GM19463 (cell line): ENCODE measurements around the gene MICAL1.
A peak's percentile ranks its signal among the peaks of the same experiment; 100 is the strongest.
"Not testable (repeated sequence)": the region's sequence is repeated elsewhere in the genome, so short reads cannot be mapped to it uniquely, and the experiment has no call there.

Source experiments
- ATAC-seq: cut with Tn5 transposase; IDR thresholded peaks from one replicate; pipeline ENCODE4 v1.9.1; 2021; ENCODE audit warnings: mild to moderate bottlenecking, moderate library complexity; ENCODE audit not compliant: unreplicated experiment

MICAL1 gene

DNA sequence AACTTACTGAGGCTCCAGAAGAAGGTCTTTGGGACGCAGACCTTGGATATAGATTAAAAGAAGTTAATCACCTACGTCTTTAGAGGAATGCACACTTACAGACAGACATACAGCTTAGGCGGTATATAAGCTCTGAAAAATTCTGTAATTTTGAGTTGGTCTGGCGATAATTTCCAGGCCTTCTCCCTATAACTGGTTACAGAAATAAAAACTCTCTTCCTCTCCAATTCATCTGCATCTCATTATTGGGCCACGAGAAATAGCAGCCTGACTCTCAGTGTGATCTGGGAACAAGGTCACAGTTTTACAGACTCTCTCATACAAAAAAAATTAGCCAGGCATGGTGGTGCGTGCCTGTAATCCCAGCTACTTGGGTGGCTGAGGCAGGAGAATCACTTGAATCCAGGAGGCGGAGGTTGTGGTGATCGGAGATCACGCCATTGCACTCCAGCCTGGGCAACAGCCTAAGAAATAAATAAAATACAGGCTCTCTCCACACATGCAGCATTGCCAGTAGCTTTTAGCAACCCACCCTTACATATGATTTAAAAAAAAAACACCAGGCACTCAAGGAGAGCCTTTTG, 22.7 kb upstream of the MICAL1 start:
- ATAC-seq, result no peak

GRCh38 chr6:109477725-109478124, 22.2 kb upstream of the MICAL1 start:
- ATAC-seq, result peak; percentile 81

DNA sequence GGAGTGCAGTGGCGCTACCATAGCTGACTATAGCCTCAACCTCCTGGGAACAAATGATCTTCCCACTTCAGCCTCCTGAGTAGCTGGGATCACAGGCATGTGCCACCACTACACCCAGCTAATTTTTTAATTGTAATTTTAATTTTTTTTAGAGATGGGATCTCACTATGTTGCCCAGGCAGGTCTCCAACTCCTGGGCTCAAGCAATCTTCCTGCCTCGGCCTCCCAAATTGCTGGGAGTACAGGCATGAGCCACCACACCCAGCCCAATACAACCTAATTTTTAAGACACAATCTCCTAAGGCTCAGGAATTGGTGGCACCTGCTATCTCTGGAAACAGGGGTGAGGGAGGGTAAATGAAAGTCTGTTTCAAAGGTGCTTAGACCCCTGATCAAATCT, 21.6 kb upstream of the MICAL1 start:
- no peak for ATAC-seq

DNA sequence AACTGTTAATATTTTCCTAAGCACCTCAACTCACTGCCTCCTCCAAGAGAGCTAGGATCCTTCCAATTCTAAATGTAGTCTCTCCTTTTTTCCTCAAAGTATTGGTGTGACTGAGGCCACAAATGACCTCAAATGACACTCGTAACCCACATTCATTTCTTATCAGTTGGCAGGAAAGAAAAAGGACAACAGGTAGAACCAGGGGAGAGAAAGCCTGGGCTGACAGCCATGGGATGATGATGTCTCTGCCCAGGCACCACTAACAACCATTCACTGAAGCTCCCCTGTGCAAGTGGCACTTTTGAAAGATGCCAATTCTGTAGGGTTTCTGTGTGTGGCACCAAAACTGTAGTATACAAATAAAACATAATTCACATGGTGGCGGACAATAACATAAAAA, 20.1 kb upstream of the MICAL1 start:
- no peak for ATAC-seq

DNA sequence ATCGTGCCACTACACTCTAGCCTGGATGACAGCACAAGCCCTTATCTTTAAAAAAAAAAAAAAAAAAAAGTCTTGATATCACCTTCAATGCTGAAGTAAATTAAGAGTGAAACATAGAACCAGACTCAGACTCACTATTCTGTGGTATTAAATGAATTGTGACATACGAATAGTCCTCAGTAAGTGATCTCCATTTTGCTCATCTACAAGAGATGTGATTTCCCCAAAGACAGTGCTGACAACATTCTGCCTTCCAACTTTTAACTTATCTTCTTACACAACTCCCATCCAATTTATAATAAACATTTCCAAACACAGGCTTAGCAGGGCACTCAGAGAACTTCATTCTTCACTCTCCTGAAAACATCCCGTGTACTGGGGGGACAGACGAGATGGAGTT, 19.4 kb upstream of the MICAL1 start:
- no peak for ATAC-seq

DNA sequence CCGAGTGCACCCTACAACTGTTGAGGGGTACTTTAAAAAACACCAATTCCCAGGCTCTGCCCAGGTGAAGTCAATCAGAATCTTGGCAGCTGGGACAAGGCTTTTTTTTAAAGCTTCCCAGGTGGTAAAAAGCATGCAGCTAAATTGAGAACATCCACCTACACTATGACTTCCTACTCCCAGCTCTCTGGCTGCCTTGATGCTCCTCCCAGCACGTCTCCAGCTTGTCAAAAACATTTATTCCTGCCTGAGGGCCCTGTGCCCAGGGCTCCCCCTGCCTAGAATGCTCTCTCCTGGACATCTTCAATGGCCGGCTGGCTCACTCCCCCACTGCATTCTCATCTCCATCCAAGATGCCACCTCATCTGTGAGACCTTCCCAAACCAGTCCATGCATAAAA, 17.5 kb upstream of the MICAL1 start:
- no peak for ATAC-seq

- ATAC-seq, result peak; percentile 77
Measured at GRCh38 chr6:109472132-109472995, 16.8 kb upstream of the MICAL1 start.

DNA sequence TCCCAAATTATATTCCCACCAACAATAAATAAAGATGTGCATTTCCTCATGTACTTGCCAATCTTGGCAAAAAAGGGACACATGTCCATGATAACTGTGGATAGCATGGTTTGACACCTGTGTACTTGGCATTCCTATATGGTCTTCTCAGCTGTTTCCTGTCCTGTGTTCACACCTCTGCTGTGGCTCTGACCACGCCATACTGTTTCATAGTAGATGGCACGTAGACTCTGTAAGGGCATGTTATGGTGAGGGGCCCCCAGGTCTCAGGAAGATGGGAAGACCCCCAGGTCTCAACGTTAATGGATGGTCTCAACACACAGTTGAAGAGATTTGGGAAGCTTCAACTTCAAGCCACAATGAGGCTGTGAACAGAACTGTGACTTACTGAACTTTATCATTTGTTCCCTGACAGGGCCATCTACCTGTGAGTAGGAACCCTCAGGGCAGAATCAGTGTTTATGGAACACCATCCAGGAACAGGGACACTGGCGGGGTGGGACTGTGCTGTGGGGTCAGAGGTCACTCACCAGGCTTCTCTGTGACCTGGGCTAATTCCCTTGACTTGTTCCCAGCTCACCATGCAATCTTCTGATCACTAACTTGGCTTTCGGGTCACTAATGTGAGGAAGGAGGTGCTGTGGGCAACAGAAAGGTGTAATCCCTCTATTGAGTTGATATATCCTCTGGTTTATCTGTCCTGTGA, 15.7 kb upstream of the MICAL1 start:
- no peak for ATAC-seq

DNA sequence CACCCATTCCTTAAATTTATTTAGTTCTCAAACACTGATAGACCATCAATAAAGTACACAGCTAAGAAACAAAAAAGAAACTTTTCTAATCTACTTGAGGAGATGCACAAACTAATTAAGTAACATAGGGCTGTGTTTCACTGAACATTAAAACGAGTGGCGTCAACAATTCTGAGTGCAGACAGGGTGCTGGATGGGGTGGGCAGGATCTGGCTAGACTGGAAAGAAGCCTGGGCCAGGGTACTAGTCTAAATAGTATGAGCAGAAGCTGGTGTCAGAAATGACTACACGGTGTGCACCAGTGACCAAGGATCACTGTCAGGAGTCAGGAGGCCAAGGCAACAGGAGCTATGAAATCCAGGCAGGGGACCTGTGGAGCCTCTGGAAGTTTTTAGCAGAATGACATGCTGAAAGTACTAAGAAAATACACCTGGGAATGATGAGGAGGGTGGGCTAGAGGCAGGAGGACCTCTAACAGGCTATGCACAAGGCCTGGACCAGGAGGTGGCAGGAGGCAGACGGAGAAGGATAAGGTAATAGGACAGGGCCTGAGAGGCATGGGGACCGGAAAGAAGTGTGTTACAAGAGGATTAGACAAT, 14.1 kb upstream of the MICAL1 start:
- no peak for ATAC-seq

- no peak for ATAC-seq
Measured at GRCh38 chr6:109467696-109468095, 12.1 kb upstream of the MICAL1 start.

DNA sequence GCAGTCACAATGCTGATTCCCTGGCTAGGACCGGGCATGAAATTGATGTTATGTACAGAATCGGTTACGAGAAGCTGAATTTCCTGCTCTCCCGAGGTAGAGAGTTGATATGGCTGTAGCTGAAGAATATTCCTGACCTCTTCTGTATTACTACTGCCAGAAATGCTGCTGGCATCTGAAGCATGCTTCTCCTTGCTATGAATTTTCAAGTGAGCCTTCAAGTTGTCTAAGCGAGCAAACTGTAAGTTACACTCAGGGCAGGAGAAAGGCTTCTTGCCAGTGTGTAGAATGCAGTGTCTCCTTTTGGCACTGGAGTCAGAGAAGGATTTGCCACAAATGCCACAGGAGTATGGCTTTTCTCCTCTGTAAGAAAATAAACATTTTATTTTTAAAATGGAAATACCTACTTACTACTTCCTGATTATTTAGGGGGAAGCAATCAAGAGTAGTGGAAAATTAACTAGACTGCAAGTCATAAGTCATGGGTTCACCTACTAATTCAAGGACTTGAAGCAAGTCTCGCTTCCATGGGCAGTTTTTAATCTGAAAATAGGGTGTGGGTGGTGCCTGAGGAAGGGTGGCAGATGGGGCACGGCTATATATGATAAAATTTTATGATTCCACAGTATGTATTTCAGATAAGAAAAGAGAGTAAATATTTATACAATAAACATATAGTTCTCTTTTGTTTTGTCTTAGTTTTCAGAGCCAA, 10.8 kb upstream of the MICAL1 start:
- no peak for ATAC-seq

DNA sequence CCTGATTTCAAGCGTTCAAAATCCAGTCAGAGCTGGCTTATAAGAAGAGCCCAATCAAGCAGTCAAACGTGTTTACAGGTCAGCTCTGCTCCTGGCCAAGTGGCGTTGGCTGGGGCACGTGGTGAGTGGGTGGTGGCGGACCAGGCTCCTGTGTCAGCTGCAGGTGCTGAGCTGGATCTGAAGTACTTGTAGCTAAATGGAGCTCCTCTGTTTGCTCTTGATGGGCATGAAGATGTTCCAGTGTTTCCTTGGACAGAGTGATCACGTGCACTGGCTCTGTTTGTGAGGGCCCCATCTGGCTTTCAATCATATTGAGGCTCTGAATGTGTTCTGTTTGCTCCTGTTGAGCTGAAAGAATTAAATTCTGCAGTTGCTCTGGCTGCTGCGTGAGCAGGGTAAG, 10.2 kb upstream of the MICAL1 start:
- ATAC-seq, result no peak

GRCh38 chr6:109461733-109462526, 6.4 kb upstream of the MICAL1 start:
- ATAC-seq, result no peak

- ATAC-seq, result not testable (repeated sequence)
Measured at GRCh38 chr6:109461205-109461604, 5.6 kb upstream of the MICAL1 start.

- no peak for ATAC-seq
Measured at GRCh38 chr6:109460161-109460829, 4.7 kb upstream of the MICAL1 start.

- peak; percentile 25 for ATAC-seq
Measured at GRCh38 chr6:109458774-109459531, 3.4 kb upstream of the MICAL1 start.

DNA sequence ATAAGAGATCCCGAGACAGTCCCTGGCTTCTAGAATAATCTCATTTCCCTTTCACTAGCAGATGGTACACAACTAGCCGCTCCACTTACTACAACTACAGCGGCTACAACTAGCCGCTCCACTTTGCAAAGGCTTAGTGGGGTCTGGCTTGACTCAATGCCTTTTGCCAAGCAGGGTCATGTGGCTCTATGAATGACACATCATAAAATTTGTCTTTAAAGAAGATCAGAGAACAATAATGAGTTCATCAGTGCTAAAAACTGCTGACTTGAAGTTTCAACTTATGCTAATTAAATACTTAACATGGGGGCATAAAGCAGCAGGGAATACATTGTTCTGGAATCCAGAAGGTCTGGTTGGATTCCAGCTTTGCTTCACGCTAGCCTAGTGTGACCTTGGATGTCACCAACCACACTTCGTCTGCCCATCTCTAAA, 2.0 kb upstream of the MICAL1 start:
- no peak for ATAC-seq

GRCh38 chr6:109456710-109457561, 1.4 kb upstream of the MICAL1 start:
- ATAC-seq, result no peak
